Measurements from ENCODE around the gene CD163.

- TF ChIP-seq MAX (IDR thresholded peaks at IDR 0.05) (no peak), RAD21 (IDR thresholded peaks at IDR 0.05; ENCODE audit: low read depth) (no peak), NFIC (IDR thresholded peaks at IDR 0.05) (no peak), REST (IDR thresholded peaks at IDR 0.05; ENCODE audit: low read depth) (no peak), CREB1 (IDR thresholded peaks at IDR 0.05; ENCODE audit: low read depth) (no peak), USF1 (IDR thresholded peaks at IDR 0.05) (no peak), EP300 (IDR thresholded peaks at IDR 0.05; ENCODE audit: borderline replicate concordance) (no peak), EGR1 (IDR thresholded peaks at IDR 0.05) (no peak), YY1 (IDR thresholded peaks at IDR 0.05; ENCODE audit: low read depth) (no peak), CEBPB (IDR thresholded peaks at IDR 0.05) (no peak), TAF1 (IDR thresholded peaks at IDR 0.05; ENCODE audit: low read depth) (no peak), TCF12 (IDR thresholded peaks at IDR 0.05; ENCODE audit: low read depth) (no peak), TEAD4 (IDR thresholded peaks at IDR 0.05) (no peak), ZBTB7A (IDR thresholded peaks at IDR 0.05; ENCODE audit: low read depth) (no peak)
Observed at GRCh38 chr12:7498809-7499208, 4.8 kb downstream of the CD163 start.
